ENCODE results near the gene C10orf62.
"Not testable (repeated sequence)": the region's sequence is repeated elsewhere in the genome, so short reads cannot be mapped to it uniquely, and the experiment has no call there.

Gene C10orf62

GRCh38 chr10:97632949-97633884, 43.7 kb downstream of the C10orf62 start, which contains the start of gene MORN4:
MORN4 (minus strand) TSS chr10:97633500; CDS start chr10:97619653, 13,847 bp downstream.
- peak; percentile 86 for DNase-seq

GRCh38 chr10:97633921-97634320, 44.4 kb downstream of the C10orf62 start:
- DNase-seq, result no peak

GRCh38 chr10:97635577-97635976, 46.1 kb downstream of the C10orf62 start:
- DNase-seq, result no peak

- not testable (repeated sequence) for DNase-seq
Observed at GRCh38 chr10:97639090-97639489, 49.6 kb downstream of the C10orf62 start.

GRCh38 chr10:97640174-97640867, 50.8 kb downstream of the C10orf62 start, which contains the start of gene PI4K2A:
PI4K2A (plus strand) TSS chr10:97640671; CDS start chr10:97640743, 72 bp downstream.
- peak; percentile 97 for DNase-seq
